GM19023 (cell line): ENCODE measurements around the gene RSPH6A.
A peak's percentile ranks its signal among the peaks of the same experiment; 100 is the strongest.
"Not testable (repeated sequence)": the region's sequence is repeated elsewhere in the genome, so short reads cannot be mapped to it uniquely, and the experiment has no call there.

Source experiments
- ATAC-seq: cut with Tn5 transposase; IDR thresholded peaks from one replicate; pipeline ENCODE4 v1.9.1; 2021; ENCODE audit warnings: mild to moderate bottlenecking, moderate library complexity; ENCODE audit not compliant: unreplicated experiment

Gene RSPH6A

GRCh38 chr19:45804140-45804958 lies 10.8 kb downstream of the RSPH6A start:
- no peak for ATAC-seq

- no peak for ATAC-seq
These were observed 13.4 kb downstream of the RSPH6A start for GRCh38 chr19:45801603-45802175.

DNA sequence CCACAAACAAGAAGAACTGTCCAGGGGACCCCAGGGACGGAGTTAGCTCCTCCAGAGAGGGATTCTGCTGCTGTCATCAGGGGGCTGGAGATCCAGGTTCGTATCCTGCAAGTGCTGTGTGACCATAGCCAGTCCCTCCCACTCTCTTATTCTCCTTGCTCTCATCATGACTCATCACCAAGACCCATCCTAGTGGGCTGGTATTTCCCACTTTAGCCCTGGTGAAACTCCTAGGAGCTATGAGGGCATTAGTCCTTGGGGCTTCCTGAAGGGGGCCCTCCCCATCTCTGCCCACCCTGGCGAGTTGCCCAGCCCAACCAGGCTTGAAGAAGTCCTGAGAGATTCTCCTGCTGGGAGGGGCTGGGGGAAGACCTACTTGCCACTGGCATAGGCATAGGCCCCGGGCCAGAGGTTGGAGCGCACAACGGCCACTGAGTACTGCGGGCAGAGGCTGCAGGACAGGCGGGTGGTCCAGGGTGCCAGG lies 15.0 kb downstream of the RSPH6A start:
- ATAC-seq, result no peak

GRCh38 chr19:45799541-45799940 lies 15.6 kb downstream of the RSPH6A start:
- not testable (repeated sequence) for ATAC-seq

- ATAC-seq, result no peak
These were observed 16.1 kb downstream of the RSPH6A start for GRCh38 chr19:45798995-45799517.

- no peak for ATAC-seq
These were observed 20.5 kb downstream of the RSPH6A start for GRCh38 chr19:45794627-45795026.

DNA sequence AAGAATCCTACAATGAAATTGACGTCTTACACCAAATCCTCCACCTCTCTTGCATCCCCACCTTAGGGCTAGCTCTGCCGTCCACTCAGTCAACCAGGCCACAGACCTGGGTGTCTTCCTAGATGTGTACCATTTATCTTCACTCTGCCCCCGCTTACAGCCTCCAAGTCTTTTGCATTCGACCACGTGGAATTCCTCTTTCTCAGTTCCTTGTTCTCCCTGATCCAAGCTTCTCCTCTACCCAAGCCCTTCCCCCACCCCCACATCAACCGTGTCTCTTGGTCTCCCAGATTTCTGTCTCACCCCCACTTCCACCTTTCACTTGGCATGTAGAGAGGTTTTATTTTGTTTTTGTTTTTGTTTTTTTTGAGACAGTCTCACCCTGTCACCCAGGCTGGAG lies 21.2 kb downstream of the RSPH6A start:
- no peak for ATAC-seq

DNA sequence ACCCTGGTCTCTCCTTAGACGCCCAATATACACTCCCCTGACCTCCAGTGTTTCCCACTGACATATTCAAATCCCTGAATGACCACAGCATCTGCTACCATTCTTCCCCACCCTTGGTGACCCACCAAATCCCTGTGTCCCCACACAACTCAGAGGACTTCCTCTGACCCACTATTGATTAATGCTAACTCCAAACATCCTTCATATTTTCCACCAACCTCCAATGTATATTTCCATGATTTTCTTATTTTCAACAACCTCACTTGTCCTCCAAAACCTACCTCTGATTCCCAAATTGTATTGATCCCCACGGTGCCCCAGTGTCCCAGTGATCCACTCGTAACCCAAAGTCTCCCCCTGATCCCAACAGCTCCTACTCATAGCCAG lies 21.9 kb downstream of the RSPH6A start:
- ATAC-seq, result no peak

DNA sequence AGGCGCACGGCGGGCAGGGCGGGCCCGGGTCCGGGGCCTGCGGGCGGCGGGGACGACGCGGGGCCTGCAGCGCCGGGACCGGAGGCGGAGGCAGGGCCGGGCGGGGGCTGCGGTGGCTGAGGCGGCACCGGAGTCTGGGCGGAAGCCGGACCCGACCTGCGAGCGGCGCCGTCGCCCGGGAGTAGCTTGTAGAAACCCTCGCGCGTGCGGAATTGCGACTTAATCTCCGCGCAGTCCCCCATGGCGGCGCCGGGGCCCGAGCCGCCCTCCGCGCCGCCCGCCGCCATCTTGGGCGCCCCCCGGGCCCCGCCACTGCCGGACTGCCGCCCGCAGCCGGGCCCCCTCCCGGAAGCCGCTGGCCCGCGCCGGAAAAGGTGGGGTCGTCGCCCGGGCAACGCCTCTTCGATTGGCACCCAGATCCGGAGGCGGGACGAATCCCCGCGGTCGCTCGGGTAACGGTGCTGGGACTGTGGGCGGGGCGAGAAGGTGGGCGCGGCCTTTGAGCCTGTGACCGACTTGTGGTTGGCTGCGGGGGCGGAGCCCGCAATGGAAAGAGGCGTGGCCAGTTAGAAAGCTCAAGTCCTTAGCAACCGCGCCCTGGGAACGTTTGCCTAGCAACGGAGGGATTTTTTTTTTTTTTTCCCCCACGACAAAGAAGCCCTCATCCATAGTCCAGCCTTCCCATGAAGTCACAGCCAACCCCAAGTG lies 22.5 kb downstream of the RSPH6A start, which contains the start of gene DMWD:
Gene DMWD, minus strand, starts transcription at position 376 of the 708 bp plus-strand sequence. Its CDS starts 89 bp downstream, at position 287.
- peak; percentile 92 for ATAC-seq

GRCh38 chr19:45791744-45792469 lies 23.2 kb downstream of the RSPH6A start:
- no peak for ATAC-seq

- ATAC-seq, result no peak
These were observed 24.2 kb downstream of the RSPH6A start for GRCh38 chr19:45790942-45791341.

- no peak for ATAC-seq
These were observed 25.9 kb downstream of the RSPH6A start for GRCh38 chr19:45789035-45789786.

DNA sequence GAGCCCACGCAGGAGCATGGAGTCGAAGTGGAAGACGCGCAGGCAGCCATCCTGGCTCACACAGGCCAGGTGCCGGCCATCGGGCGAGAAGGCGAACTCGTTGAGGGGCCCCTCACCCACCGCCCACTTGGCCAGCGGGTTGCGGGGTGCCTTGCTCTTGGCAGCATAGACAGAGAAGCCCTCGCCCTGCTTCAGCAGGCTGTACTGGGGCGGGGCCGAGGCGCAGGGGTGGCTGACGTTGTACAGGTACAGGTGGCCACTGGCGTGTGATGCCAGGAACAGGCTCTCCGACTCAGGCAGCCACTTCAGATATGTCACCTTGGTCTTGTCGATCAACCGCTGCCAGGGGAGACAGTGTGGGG lies 28.6 kb downstream of the RSPH6A start:
- ATAC-seq, result no peak

DNA sequence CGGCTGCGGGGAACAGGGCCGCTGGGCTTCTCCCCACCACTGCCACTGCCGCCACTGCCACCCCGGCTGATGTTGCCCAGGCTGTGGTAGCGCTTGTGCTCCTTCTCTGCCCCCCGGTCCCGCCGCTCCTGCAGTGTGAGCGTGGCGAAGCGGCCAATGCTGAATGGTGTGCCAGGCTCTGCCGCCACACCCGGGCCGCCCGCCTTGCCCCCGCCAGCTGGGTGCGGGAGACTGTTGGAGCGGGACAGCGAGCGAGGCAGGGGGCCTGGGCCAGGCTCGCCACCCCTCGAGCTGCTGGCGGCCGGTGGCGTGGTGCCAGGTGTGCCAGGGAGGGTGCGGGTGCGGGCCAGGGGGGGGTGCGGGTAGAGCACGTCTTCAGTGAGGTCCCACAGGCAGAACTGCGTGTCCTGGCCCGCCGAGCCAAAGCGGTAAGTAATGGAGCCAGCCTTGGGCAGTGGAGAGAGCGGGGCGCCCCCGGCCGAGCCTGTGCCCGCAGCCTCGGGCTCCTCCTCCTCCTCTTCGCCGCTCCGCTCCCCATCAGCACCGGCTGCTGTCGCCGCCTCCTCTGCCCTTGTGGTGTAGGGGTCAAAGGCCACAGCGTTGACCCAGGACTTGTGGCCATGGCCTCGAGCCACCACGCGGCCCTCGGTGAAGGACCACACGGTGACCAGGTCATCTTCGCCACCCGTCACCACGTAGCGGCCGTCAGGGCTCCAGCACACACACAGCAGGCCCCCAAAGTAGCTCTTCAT lies 29.2 kb downstream of the RSPH6A start:
- ATAC-seq, result no peak

- no peak for ATAC-seq
These were observed 30.0 kb downstream of the RSPH6A start for GRCh38 chr19:45785097-45785496.

DNA sequence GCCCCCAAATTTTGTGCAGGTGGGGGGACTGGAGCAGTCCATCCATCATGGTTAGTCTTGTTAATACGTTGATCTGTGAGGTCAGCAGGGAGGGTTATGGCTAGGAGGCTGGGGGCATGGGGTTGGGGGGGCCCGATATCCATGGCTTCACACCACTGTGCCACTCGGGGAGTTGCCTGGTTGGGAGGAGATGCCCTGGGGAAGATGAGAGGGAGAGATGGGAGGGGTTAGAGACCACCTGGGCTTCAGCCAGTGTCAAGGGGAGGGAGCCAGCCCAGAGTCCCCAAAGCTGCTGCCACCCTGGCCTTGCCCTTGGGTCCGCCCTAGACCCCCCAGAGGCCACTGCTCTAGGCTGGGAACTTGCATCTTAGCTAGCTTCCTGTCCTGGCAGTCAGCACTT lies 31.0 kb downstream of the RSPH6A start:
- ATAC-seq, result no peak

- no peak for ATAC-seq
These were observed 32.0 kb downstream of the RSPH6A start for GRCh38 chr19:45782820-45783785.

DNA sequence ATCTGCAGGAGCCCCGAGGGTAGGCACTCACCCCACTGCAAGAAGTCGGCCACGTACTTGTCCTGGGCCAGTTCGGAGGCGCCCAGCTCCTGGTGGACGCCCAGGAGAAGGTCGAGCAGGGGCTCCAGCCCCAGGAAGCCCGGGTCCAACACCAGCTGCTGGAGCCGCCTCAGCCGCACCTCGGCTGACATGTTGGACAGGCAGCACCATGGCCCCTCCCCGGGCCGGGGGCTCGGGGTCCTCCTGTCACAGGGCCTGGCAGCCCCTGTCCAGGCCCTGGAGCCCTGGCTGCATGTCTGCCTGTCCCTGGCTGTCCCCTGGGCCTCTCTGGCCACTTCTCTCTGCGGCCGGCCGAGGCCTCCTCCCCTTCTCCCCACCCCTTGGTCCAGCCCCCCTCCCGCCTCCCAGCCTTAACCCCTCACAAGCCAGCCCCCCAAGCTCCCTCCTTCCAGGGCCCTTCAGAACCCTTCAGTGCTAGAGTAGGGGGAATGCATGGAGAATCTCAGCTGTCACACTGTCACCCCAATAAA lies 32.9 kb downstream of the RSPH6A start, which contains the start of gene DMPK:
Gene DMPK, minus strand, starts transcription at position 329 of the 530 bp plus-strand sequence. Its CDS starts 138 bp downstream, at position 191.
- ATAC-seq, result no peak
